Measurements from ENCODE around the gene ADCY7.
A peak's percentile ranks its signal among the peaks of the same experiment; 100 is the strongest.

ADCY7 gene

GRCh38 chr16:50300942-50301625, 34.7 kb downstream of the ADCY7 start:
- DNase-seq (ENCODE audit: insufficient read length, low spot score) (no peak), FAIRE-seq (no peak)
- TF ChIP-seq POLR2A (IDR thresholded peaks at IDR 0.05; ENCODE audit: low read depth, low read length) (no peak), POLR2AphosphoS5 (IDR thresholded peaks at IDR 0.05; ENCODE audit: low read depth, low read length) (no peak), TAF1 (IDR thresholded peaks at IDR 0.05; ENCODE audit: low read depth, low read length) (no peak), SPI1 (IDR thresholded peaks at IDR 0.05; ENCODE audit: low read depth, low read length) (no peak), POU2F2 (IDR thresholded peaks at IDR 0.05; ENCODE audit: low read depth, low read length) (no peak), PAX5 (IDR thresholded peaks at IDR 0.05; ENCODE audit: insufficient read depth, low read length, severe bottlenecking) (no peak)

DNA sequence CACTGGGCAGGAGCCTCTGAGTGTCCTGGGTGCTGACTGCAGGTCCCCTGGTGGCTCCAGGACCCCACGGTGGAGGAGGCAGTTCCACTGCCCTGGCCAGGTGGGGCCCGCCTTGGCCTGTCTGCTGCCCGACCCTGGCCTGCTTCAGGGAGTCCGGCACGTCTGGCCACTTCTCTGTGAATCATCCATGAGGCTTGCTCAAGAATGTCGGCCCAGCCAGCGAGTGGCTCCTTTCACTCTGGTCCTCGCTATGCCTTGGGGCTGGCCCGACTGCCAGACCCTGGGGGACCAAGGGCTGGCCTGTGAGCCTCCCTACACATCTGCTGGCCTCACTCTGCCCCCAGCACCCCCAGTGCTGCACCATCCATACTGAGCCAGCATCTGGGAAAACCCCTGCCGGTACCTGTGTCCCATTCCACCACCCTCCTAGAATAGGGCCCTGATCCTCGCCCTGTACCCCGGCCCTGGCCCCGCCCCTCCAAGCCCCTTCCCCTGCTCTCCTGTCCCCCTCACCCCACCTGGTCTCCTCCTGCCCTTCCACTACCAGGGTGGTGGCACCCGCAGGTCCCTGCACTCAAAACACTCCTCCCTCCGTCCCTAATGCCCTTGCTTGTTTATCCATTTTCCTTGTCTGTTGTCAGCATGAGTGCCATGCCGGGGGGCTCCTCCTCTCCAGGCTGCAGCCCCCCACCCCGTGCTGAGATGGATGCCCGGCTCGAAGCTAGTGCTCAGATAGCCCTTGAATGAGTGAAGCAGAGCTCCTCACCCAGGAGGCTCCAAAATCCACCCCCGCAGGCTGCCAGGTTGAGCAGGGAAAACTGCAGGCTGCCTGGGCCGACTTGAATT, 35.5 kb downstream of the ADCY7 start:
- no peak for FAIRE-seq
- no peak for DNase-seq (ENCODE audit: insufficient read length, low spot score)

GRCh38 chr16:50302472-50303005, 36.2 kb downstream of the ADCY7 start:
- DNase-seq (ENCODE audit: insufficient read length, low spot score) (no peak), FAIRE-seq (no peak)
- TF ChIP-seq POLR2A (IDR thresholded peaks at IDR 0.05; ENCODE audit: low read depth, low read length) (no peak), SPI1 (IDR thresholded peaks at IDR 0.05; ENCODE audit: low read depth, low read length) (no peak), POLR2AphosphoS5 (IDR thresholded peaks at IDR 0.05; ENCODE audit: low read depth, low read length) (no peak), POU2F2 (IDR thresholded peaks at IDR 0.05; ENCODE audit: low read depth, low read length) (no peak), PAX5 (IDR thresholded peaks at IDR 0.05; ENCODE audit: insufficient read depth, low read length, severe bottlenecking) (no peak), TAF1 (IDR thresholded peaks at IDR 0.05; ENCODE audit: low read depth, low read length) (no peak)

More for the DNA sequence above, 35.5 kb downstream of the ADCY7 start:
- no peak for TF ChIP-seq POLR2A (IDR thresholded peaks at IDR 0.05; ENCODE audit: low read depth, low read length)
- TF ChIP-seq POU2F2 (IDR thresholded peaks at IDR 0.05; ENCODE audit: low read depth, low read length), result no peak
- no peak for TF ChIP-seq PAX5 (IDR thresholded peaks at IDR 0.05; ENCODE audit: insufficient read depth, low read length, severe bottlenecking)
- no peak for TF ChIP-seq TAF1 (IDR thresholded peaks at IDR 0.05; ENCODE audit: low read depth, low read length)
- no peak for TF ChIP-seq SPI1 (IDR thresholded peaks at IDR 0.05; ENCODE audit: low read depth, low read length)
- TF ChIP-seq POLR2AphosphoS5 (IDR thresholded peaks at IDR 0.05; ENCODE audit: low read depth, low read length), result no peak

DNA sequence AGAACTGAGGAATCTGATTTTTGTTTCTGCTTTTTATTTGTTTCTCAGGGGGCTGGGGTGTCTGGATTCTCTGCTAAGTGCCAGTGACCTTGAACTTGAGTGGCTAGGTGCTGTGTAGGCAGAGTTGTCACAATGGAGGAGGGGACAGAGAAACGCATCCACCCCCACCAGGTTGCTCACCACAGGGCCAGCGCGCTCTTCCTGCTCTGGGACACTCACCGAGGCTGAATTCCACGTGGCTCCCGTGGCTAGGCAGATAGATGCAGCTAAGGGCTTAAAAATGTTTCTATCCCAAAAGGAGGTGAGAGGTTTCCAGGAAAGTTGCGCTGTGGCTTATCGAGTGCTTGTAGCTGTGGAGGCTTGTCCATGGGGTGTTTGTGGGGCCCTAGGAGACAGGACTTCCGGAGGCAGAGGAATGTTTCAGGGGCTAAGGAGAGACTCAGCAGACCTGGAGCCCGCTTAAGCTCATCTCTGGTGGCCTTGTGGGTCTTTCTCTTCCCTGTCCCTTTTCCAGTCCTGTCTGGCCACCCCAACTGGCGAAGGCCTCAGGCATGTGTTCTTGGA, 36.8 kb downstream of the ADCY7 start:
- DNase-seq (ENCODE audit: insufficient read length, low spot score) (no peak), FAIRE-seq (no peak)
- TF ChIP-seq POLR2A (IDR thresholded peaks at IDR 0.05; ENCODE audit: low read depth, low read length), result no peak
- no peak for TF ChIP-seq PAX5 (IDR thresholded peaks at IDR 0.05; ENCODE audit: insufficient read depth, low read length, severe bottlenecking)

DNA sequence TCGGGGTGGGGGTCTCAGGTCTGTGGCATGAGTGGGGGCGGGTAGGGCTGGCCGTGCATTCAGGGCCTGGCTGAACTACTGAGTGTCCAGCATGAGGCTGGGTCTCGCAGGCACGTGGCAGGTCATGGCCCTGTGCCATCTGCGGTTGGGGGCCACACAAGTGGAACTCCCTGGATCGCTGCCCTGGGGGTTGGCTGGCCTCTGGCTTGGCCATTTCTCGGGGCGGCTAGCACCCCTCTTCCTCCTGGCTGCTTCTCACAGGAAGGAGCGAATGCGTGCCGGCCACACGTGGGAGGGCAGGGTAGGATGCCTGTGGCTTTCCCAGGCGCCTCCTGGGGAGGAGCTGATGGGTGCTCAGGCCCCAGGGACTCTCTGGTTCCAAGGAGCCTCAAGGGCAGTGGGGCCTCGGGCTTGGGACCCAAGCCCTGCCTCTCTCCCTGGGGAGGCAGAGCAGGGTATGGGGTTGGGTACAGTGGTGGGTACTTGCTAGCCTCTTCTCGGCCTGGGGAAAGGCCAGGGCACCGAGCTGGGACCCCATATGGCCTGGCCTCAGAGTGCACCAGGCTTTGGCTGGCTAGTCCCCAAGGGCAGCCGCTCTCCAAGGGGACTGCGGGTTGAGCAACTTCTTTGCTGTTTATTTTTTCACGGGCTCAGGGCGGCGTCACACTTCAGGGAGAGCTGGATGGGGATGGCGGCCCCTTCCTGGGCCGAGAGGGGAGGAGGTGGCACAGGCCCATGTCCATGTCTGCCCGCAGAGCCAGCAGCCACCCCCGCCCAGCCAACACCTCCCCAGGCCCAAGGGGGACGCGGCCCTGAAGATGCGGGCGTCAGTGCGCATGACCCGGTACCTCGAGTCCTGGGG, 37.5 kb downstream of the ADCY7 start:
- no peak for TF ChIP-seq TAF1 (IDR thresholded peaks at IDR 0.05; ENCODE audit: low read depth, low read length)
- no peak for TF ChIP-seq PAX5 (IDR thresholded peaks at IDR 0.05; ENCODE audit: insufficient read depth, low read length, severe bottlenecking)
- no peak for TF ChIP-seq POLR2A (IDR thresholded peaks at IDR 0.05; ENCODE audit: low read depth, low read length)
- no peak for TF ChIP-seq POLR2AphosphoS5 (IDR thresholded peaks at IDR 0.05; ENCODE audit: low read depth, low read length)
- TF ChIP-seq SPI1 (IDR thresholded peaks at IDR 0.05; ENCODE audit: low read depth, low read length), result no peak
- no peak for TF ChIP-seq POU2F2 (IDR thresholded peaks at IDR 0.05; ENCODE audit: low read depth, low read length)
- DNase-seq (ENCODE audit: insufficient read length, low spot score), result no peak

DNA sequence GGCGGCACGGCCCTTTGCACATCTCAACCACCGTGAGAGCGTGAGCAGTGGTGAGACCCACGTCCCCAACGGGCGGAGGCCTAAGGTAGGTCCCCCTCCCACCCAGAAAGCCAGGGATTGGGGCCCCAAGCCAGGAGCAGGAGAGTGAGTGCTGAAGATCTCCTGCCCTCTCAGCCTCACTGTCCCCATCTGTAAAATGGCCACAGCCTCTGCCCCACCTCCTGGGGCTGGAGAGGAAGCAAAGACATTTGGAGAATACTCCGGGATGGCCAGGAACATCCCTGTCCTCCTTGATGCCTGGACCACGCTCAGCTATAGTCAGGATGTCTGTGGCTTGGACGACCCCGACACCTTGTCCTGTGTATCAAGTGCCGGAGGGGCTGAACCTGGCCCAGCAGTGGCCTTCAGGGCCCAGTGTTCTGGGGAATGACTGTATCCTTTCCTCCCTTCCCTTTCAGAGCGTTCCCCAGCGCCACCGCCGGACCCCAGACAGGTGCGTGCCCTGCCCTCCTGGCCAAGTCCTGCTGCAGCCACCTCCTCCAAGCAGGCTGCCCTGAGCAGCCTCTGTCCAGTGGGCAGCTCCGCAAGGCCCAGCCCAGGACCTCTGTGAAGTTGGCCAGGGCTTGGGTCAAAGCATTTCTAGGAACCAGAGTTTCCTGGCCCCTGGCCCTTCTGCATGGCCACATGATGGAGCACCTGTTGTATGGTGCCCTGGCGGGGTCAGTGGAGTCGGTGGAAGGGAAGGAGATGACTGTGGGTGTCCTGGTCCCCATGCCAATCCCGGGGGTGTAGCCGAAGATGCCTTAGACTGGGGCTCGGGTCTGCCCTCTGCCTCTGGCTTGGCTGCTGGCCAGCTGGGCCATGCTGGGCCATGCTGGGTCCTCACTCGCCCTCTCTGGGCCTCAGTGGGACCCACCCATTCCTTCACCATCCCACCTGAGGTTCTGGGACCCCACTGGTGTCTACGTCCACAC, 38.4 kb downstream of the ADCY7 start:
- FAIRE-seq (no peak), DNase-seq (ENCODE audit: insufficient read length, low spot score) (no peak)
- TF ChIP-seq POU2F2 (IDR thresholded peaks at IDR 0.05; ENCODE audit: low read depth, low read length) (no peak), TAF1 (IDR thresholded peaks at IDR 0.05; ENCODE audit: low read depth, low read length) (no peak), POLR2A (IDR thresholded peaks at IDR 0.05; ENCODE audit: low read depth, low read length) (no peak), PAX5 (IDR thresholded peaks at IDR 0.05; ENCODE audit: insufficient read depth, low read length, severe bottlenecking) (no peak), POLR2AphosphoS5 (IDR thresholded peaks at IDR 0.05; ENCODE audit: low read depth, low read length) (no peak), SPI1 (IDR thresholded peaks at IDR 0.05; ENCODE audit: low read depth, low read length) (no peak)

More for the DNA sequence above, 37.5 kb downstream of the ADCY7 start:
- no peak for FAIRE-seq

DNA sequence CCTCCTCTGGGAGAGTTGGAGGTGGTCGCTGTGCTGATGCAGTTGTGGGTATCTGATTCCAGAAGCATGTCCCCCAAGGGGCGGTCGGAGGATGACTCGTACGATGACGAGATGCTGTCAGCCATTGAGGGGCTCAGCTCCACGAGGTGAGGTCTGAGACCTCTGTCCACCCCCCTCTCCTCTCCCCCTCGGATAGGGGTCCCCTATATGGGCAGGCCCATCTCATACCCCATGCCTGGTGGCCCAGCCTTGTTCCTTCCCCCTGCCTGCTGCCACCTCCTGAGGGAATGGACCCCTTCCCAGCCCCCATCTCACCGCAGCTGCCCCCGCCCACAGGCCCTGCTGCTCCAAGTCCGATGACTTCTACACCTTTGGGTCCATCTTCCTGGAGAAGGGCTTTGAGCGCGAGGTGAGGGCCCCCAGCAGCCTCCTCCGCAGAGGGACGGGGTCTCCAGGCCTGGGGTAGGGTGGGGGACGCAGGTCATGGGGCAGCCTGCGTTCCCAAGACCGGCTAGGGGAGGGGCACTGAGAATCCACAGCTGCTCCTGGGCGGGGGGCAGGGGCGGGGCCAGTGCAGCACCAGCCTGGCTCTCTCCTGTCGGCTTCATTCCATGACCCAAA, 39.2 kb downstream of the ADCY7 start:
- peak; percentile 16 for DNase-seq (ENCODE audit: insufficient read length, low spot score)
- TF ChIP-seq POLR2AphosphoS5 (IDR thresholded peaks at IDR 0.05; ENCODE audit: low read depth, low read length), result no peak
- TF ChIP-seq POU2F2 (IDR thresholded peaks at IDR 0.05; ENCODE audit: low read depth, low read length), result no peak
- no peak for TF ChIP-seq POLR2A (IDR thresholded peaks at IDR 0.05; ENCODE audit: low read depth, low read length)
- TF ChIP-seq PAX5 (IDR thresholded peaks at IDR 0.05; ENCODE audit: insufficient read depth, low read length, severe bottlenecking), result no peak
- TF ChIP-seq SPI1 (IDR thresholded peaks at IDR 0.05; ENCODE audit: low read depth, low read length), result no peak
- no peak for TF ChIP-seq TAF1 (IDR thresholded peaks at IDR 0.05; ENCODE audit: low read depth, low read length)
- no peak for FAIRE-seq

Data from GM12891 (cell line).